K562 (cell line): Measurements from ENCODE around the gene SDC3. TPM values are rescaled to one million over a fixed set of nuclear protein-coding genes. Genes with fewer than 3 reads are reported as not detected.

ENCODE experiments used
- CBX1 ChIP-seq: sonication (generic); IDR thresholded peaks from 2 replicates; pipeline ENCODE4 v1.6.1; 2016; ENCODE audit warnings: antibody characterized with exemption, low read depth, mild to moderate bottlenecking
- CLOCK ChIP-seq: fragments of 250-450 bp; sonication (Bioruptor Pico); IDR thresholded peaks from 2 replicates; pipeline ENCODE4 v1.4.0; 2020; ENCODE audit warnings: mild to moderate bottlenecking, moderate library complexity, borderline replicate concordance
- ESRRB ChIP-seq: fragments of 250-450 bp; sonication (Bioruptor Pico); IDR thresholded peaks from 2 replicates; pipeline ENCODE4 v1.5.0; 2020; ENCODE audit warnings: mild to moderate bottlenecking, moderate library complexity, borderline replicate concordance
- JUNB ChIP-seq: fragments of 450-650 bp; formaldehyde crosslinking; conservative IDR thresholded peaks from 2 replicates; pipeline ENCODE4 v1.4.0; 2020; ENCODE audit warnings: mild to moderate bottlenecking
- JUND ChIP-seq, 2 experiments: IDR thresholded peaks; 2 replicates in 1 of 2; 3 replicates in 1 of 2; pipeline ENCODE4 v1.6.1; 2011; ENCODE audit warnings: borderline replicate concordance in 2 of 2, low read depth in 2 of 2, low read length in 2 of 2, improper control_type of control experiment in 1 of 2, missing biosample characterization in 1 of 2, missing genetic modification characterization in 1 of 2, missing genetic modification reagents in 1 of 2
- NCOA6 ChIP-seq: fragments of 450-650 bp; IDR thresholded peaks from 2 replicates; pipeline ENCODE4 v1.6.1; 2017; ENCODE audit warnings: mild to moderate bottlenecking
- NELFE ChIP-seq: IDR thresholded peaks from 2 replicates; pipeline ENCODE4 v1.6.1; 2011; ENCODE audit warnings: mild to moderate bottlenecking; ENCODE audit not compliant: insufficient read depth, insufficient read length
- NR2F6 ChIP-seq: fragments of 450-650 bp; formaldehyde crosslinking; IDR thresholded peaks from 2 replicates; pipeline ENCODE4 v1.4.0; 2020; ENCODE audit warnings: mild to moderate bottlenecking
- PHB ChIP-seq: fragments of 250-450 bp; sonication (Bioruptor Pico); IDR thresholded peaks from 2 replicates; pipeline ENCODE4 v1.5.0; 2021
- POLR2H ChIP-seq: IDR thresholded peaks from 2 replicates; pipeline ENCODE4 v1.6.1; 2016; ENCODE audit warnings: missing genetic modification characterization, low read depth, mild to moderate bottlenecking, control low read depth, missing compliant biosample characterization, moderate library complexity
- POU5F1 ChIP-seq: fragments of 150-350 bp; IDR thresholded peaks from 2 replicates; pipeline ENCODE4 v1.6.1; 2014; ENCODE audit warnings: borderline replicate concordance, low read length, low read depth, mild to moderate bottlenecking; ENCODE audit not compliant: partially characterized antibody
- PTBP1 ChIP-seq: fragments of 200-400 bp; formaldehyde crosslinking; IDR thresholded peaks from 2 replicates; pipeline ENCODE4 v1.6.1; 2017; ENCODE audit warnings: low read depth, low read length
- SAFB ChIP-seq: fragments of 200-400 bp; formaldehyde crosslinking; IDR thresholded peaks from 2 replicates; pipeline ENCODE4 v1.6.1; 2017; ENCODE audit warnings: low read depth, low read length, borderline replicate concordance
- TCF3 ChIP-seq: sonication (generic); formaldehyde crosslinking; IDR thresholded peaks from 2 replicates; pipeline ENCODE4 v1.4.0; 2020; ENCODE audit warnings: mild to moderate bottlenecking, missing genetic modification reagents
- ZEB2 ChIP-seq: fragments of 450-650 bp; IDR thresholded peaks from 2 replicates; pipeline ENCODE4 v1.6.1; 2016
- ZFP36 ChIP-seq: fragments of 150-350 bp; IDR thresholded peaks from 2 replicates; pipeline ENCODE4 v1.6.1; 2018; ENCODE audit warnings: low read length, low read depth; ENCODE audit not compliant: partially characterized antibody
- ZNF184 ChIP-seq: sonication (generic); formaldehyde crosslinking; IDR thresholded peaks from 2 replicates; pipeline ENCODE4 v1.5.0; 2020; ENCODE audit warnings: missing genetic modification reagents
- ZNF23 ChIP-seq: fragments of 250-450 bp; sonication (Bioruptor Pico); IDR thresholded peaks from 2 replicates; pipeline ENCODE4 v1.4.0; 2020; ENCODE audit warnings: mild to moderate bottlenecking
- ZNF507 ChIP-seq: conservative IDR thresholded peaks from 2 replicates; pipeline ENCODE4 v1.6.1; 2017; ENCODE audit warnings: missing genetic modification characterization, missing compliant biosample characterization
- ZNF584 ChIP-seq: fragments of 200-800 bp; sonication (Bioruptor generic); IDR thresholded peaks from 2 replicates; pipeline ENCODE4 v1.6.1; 2016; ENCODE audit warnings: low read depth, mild to moderate bottlenecking, missing genetic modification characterization, missing compliant biosample characterization
- ZNF589 ChIP-seq: fragments of 200-800 bp; sonication (Bioruptor generic); IDR thresholded peaks from 2 replicates; pipeline ENCODE4 v1.6.1; 2016; ENCODE audit warnings: low read depth, missing genetic modification characterization, missing compliant biosample characterization
- ZNF717 ChIP-seq: fragments of 250-450 bp; sonication (Bioruptor Pico); IDR thresholded peaks from 2 replicates; pipeline ENCODE4 v1.5.0; 2021
- polyA plus RNA-seq, 8 experiments: library from polyadenylated mRNA; depleted of rRNA in 4 of 8; stranded (reverse) in 5 of 8; unstranded in 3 of 8; fragments of >200 nt; fragmentation: Nextera tagmentation in 2 of 8; fragmentation: Illumina TruSeq in 1 of 8; extraction: Ambion mirVana in 2 of 8; extraction: Trizol in 1 of 8; gene quantifications; 2 replicates each; pipeline versions ENCODE4 v1.2.1 to v1.2.3, GENCODE V29; 2011 to 2014; ENCODE audit warnings: inconsistent platforms in 1 of 8, missing spikeins in 1 of 8
- total RNA-seq, 7 experiments: library from RNA; depleted of rRNA in 6 of 7; stranded (reverse); fragments of >200 nt in 6 of 7; fragmentation: Illumina TruSeq in 2 of 7; extraction: Trizol in 2 of 7; gene quantifications; 2 replicates each; pipeline versions ENCODE4 v1.2.1 to v1.2.3, GENCODE V29; 2011 to 2021; ENCODE audit warnings: low replicate concordance in 1 of 7
- TF ChIP-seq, protein P1 (sequence below): fragments of 450-650 bp; IDR thresholded peaks from 2 replicates; pipeline ENCODE4 v1.6.1; 2016
- TF ChIP-seq, protein P2 (sequence below): fragments of 250-450 bp; sonication (Bioruptor Pico); IDR thresholded peaks from 2 replicates; pipeline ENCODE4 v1.9.0; 2021; ENCODE audit warnings: mild to moderate bottlenecking, inconsistent platforms

SDC3 gene
- total and polyA plus RNA-seq, 9 of the 15 experiments (the other 6 are each of a cell fraction or from before 2014, with no cell fraction given), result 0.38 to 44.1 (median 12.1) TPM

DNA sequence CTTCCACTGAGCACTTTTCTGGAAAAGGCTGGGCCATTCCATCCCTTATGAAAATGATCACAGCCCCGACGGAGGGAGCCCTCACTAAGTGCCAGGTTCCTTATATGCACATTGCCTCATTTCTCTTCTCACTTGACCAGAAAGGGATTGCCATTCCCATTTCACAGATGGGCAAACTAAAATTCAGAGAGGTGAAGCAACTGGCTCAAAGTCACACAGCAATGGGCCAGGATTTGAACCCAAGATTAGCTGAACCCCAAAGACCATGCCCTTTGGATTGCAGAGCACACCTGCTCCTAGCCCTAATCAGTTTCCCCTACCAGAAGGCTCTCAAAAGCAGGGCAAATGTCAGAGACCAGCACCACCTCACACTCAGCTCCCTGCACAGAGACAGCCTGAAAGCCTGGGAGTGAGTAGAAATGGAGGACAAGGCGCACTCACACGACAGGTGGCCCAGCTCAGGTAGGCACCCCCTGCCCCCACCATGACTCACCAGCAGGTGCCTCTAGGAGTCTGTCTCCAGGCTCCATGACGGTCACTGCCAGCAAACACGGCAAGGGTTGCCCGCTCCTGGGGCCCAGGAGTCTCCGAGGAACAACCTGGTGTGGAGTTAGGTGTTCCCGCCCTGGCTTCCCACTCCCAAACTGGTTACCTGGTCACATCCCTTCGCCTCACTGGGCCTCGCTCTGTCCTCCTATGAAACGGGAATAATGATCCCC lies 21.7 kb downstream of the SDC3 start (continued):
- TF ChIP-seq ZNF717 (CRISPR knock-in tag), result no peak
- TF ChIP-seq JUND (IDR thresholded peaks at IDR 0.05; ENCODE audit: borderline replicate concordance, low read depth, low read length), result no peak
- TF ChIP-seq JUND (tag; IDR thresholded peaks at IDR 0.05; ENCODE audit: borderline replicate concordance, low read depth, low read length), result peak; percentile 13; the same call in 1 of the 3 replicates
- no peak for TF ChIP-seq NR2F6
- no peak for TF ChIP-seq ZNF184 (CRISPR knock-in tag)
- TF ChIP-seq CBX1, result peak; percentile 99; the same call in 1 of the 2 replicates
- TF ChIP-seq ZNF507 (tag), result no peak
- TF ChIP-seq, protein P1, sequence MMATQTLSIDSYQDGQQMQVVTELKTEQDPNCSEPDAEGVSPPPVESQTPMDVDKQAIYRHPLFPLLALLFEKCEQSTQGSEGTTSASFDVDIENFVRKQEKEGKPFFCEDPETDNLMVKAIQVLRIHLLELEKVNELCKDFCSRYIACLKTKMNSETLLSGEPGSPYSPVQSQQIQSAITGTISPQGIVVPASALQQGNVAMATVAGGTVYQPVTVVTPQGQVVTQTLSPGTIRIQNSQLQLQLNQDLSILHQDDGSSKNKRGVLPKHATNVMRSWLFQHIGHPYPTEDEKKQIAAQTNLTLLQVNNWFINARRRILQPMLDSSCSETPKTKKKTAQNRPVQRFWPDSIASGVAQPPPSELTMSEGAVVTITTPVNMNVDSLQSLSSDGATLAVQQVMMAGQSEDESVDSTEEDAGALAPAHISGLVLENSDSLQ, result no peak
- no peak for TF ChIP-seq JUNB
- no peak for TF ChIP-seq ESRRB (CRISPR knock-in tag)
- no peak for TF ChIP-seq NELFE
- no peak for TF ChIP-seq ZNF589 (CRISPR knock-in tag)
- TF ChIP-seq SAFB, result no peak
- no peak for TF ChIP-seq TCF3 (CRISPR knock-in tag)
- no peak for TF ChIP-seq CLOCK (CRISPR knock-in tag)
- peak; percentile 97 for TF ChIP-seq ZFP36
- TF ChIP-seq PTBP1, result peak; percentile 94; the same call in 1 of the 2 replicates
- TF ChIP-seq POU5F1, result no peak
- peak; percentile 44; the same call in 1 of the 2 replicates for TF ChIP-seq ZEB2
- no peak for TF ChIP-seq NCOA6
- TF ChIP-seq ZNF584 (CRISPR knock-in tag), result no peak
- TF ChIP-seq PHB (CRISPR knock-in tag), result no peak
- no peak for TF ChIP-seq POLR2H (tag)
- TF ChIP-seq, protein P2, sequence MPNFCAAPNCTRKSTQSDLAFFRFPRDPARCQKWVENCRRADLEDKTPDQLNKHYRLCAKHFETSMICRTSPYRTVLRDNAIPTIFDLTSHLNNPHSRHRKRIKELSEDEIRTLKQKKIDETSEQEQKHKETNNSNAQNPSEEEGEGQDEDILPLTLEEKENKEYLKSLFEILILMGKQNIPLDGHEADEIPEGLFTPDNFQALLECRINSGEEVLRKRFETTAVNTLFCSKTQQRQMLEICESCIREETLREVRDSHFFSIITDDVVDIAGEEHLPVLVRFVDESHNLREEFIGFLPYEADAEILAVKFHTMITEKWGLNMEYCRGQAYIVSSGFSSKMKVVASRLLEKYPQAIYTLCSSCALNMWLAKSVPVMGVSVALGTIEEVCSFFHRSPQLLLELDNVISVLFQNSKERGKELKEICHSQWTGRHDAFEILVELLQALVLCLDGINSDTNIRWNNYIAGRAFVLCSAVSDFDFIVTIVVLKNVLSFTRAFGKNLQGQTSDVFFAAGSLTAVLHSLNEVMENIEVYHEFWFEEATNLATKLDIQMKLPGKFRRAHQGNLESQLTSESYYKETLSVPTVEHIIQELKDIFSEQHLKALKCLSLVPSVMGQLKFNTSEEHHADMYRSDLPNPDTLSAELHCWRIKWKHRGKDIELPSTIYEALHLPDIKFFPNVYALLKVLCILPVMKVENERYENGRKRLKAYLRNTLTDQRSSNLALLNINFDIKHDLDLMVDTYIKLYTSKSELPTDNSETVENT (CRISPR knock-in tag), result no peak
- TF ChIP-seq ZNF23 (CRISPR knock-in tag), result no peak
